Limb (tissue), 2 donors: Measurements from ENCODE around the gene PHF13.

Experiments
- DNase-seq, 2 donors: peaks; one replicate each; pipeline ENCODE4 v3.0.0-alpha.2; 2016; ENCODE audit errors: extremely low spot score in 2 of 2

PHF13 gene

GRCh38 chr1:6613361-6614018 is at the start of gene PHF13:
Gene PHF13, plus strand, starts transcription at chr1:6613731. Its CDS starts 336 bp downstream, at chr1:6614067.
- peak; percentile 98 to 100 for DNase-seq

GRCh38 chr1:6569033-6569432 is 44.5 kb upstream of the PHF13 start:
- no peak for DNase-seq

DNA sequence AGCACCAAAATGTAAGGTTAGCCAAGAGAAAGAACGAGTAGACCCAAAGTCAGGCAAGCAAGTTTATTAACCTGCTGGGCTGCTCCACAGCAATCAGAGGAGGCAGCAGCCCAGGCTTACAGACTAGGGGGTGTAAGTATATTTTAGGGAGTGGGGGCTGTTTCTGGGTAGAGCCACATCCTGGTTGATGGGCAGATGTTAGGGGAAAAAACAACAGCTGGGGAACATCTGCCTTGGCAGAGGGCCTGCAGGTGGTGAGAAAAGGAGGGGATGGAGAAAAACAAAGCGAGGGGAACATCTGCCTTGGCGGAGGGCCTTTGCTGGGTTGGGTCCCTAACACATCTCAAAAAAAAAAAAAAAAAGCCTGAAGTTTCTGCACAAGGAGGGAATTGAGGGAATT is 43.4 kb upstream of the PHF13 start:
- DNase-seq: no peak

DNA sequence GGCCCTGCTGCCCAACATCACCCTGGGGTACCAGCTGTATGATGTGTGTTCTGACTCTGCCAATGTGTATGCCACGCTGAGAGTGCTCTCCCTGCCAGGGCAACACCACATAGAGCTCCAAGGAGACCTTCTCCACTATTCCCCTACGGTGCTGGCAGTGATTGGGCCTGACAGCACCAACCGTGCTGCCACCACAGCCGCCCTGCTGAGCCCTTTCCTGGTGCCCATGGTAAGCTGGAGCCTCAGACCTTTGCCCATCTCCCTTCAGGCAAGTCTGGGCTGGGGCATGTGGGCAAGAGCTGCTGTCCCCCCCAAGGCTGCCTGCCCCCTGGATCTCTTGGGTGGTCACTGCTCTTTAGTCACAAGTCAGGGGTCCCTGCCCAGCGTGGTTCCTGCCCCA is 42.5 kb upstream of the PHF13 start:
- DNase-seq: no peak

GRCh38 chr1:6572653-6573383 is 40.7 kb upstream of the PHF13 start:
- DNase-seq: no peak

DNA sequence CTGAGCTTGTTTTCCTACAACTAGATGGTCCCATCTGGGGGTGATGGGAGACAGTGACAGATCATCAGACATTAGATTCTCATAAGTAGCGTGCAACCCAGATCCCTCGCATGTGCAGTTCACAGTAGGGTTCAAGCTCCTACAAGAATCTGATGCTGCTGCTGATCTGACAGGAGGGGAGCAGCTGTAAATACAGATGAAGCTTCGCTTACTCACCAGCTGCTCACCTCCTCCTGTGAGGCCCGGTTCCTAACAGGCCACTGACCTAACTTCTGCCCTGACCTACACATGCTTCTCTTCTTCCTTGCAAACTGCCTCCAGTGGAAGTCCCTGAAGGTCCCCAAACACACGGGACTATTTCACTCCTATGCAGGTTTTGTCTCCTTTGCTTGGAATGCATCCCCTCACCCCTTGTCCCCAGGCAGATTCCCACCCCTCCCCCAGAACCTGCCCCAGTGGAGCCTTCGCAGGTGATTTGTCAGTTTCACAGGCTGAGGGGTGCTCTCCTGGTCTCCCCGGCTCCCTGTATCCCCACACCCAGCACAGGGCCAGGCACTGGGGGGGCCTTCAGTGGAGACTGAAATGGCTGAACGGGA is 39.4 kb upstream of the PHF13 start:
- DNase-seq: no peak

DNA sequence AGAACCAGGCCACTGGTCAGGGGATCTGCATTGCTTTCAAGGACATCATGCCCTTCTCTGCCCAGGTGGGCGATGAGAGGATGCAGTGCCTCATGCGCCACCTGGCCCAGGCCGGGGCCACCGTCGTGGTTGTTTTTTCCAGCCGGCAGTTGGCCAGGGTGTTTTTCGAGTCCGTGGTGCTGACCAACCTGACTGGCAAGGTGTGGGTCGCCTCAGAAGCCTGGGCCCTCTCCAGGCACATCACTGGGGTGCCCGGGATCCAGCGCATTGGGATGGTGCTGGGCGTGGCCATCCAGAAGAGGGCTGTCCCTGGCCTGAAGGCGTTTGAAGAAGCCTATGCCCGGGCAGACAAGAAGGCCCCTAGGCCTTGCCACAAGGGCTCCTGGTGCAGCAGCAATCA is 38.7 kb upstream of the PHF13 start:
- DNase-seq: peak in 1 of 2 donors; percentile 22

DNA sequence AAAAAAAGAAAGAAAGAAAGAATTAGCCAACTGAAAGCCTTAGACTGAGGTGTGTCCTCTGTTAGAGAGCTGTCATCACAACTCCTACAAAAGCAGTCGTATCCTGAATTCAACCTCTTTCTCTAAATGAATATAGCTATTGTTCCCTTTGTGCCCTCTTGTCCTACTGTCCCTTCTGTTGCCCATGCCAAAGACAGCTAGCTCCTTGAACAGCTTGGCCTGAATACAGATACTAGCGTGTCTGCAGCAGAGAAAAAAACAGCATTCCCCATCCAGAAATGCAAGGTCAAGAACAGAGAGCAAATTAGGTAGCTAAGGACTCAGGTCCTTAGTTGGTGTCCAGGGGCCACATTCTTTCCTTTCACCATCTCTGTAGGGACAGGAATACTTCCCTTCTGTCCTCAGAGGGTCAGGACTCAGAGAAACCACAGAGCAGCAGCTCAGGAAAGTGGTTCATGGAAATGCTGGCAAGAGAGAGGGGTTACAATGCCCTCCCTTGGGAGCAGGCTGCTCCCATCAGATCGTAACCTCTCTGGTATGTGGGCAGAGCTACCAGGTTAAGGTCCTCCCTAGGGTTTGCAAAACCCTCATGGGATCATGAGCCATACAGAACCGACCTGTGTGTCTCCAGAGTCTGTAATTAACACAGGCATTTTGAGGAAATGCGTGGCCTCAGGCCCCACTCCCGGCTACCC is 35.6 kb upstream of the PHF13 start:
- no peak for DNase-seq

GRCh38 chr1:6578624-6579373 is 34.7 kb upstream of the PHF13 start:
- no peak for DNase-seq

GRCh38 chr1:6579374-6580118 is 34.0 kb upstream of the PHF13 start, which contains the start of gene ZBTB48:
Gene ZBTB48, plus strand, starts transcription at chr1:6579994. Its CDS starts 616 bp downstream, at chr1:6580610.
- peak; percentile 98 to 100 for DNase-seq

- DNase-seq: no peak
Observed at GRCh38 chr1:6580119-6580592, 33.4 kb upstream of the PHF13 start.

- DNase-seq: peak in 1 of 2 donors; percentile 42
Observed at GRCh38 chr1:6580593-6581409, 32.7 kb upstream of the PHF13 start.

- no peak for DNase-seq
Observed at GRCh38 chr1:6581561-6582305, 31.8 kb upstream of the PHF13 start.

DNA sequence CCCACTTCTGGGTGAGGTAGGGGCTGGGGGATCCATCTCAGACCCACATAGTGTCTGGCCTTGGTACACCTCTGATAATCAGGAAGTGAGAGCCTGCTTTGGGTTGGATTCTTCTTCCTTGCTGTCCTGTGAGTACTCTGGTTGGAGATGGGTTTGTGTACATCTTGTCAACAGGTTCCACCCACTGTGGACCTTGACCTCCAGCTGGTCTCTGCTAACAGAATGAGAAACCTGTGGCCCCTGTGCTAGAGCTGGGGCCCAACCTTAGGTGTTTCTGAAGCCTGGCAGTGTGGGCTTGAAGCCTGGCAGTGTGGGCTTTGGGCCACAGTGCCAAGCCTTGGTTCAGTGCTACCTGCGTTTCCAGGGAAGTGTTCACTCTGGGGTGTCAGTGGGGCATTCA is 31.2 kb upstream of the PHF13 start:
- DNase-seq: no peak

- peak in 1 of 2 donors; percentile 27 for DNase-seq
Observed at GRCh38 chr1:6584126-6585080, 29.1 kb upstream of the PHF13 start.

GRCh38 chr1:6585081-6585722 is 28.3 kb upstream of the PHF13 start:
- no peak for DNase-seq

DNA sequence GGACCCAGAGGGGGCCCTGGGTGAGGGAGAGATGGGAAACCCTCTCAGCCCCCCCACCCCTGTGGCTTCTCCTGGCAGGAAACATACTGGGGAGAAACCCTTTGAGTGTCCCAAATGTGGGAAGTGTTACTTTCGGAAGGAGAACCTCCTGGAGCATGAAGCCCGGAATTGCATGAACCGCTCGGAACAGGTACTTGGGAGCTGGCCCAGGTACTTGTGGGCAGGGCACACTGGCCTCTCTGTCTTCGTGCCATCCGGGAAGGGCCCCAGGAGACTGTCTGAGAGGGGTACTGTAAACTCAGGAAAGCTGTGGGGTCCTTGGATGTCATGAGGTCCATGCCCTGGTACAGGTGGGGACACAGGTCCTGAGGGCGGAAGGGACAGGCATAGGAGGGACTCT is 27.7 kb upstream of the PHF13 start:
- DNase-seq: no peak
